ENCODE measurements around the gene SLC39A8.
"Not testable (repeated sequence)": the region's sequence is repeated elsewhere in the genome, so short reads cannot be mapped to it uniquely, and the experiment has no call there.

The SLC39A8 gene

DNA sequence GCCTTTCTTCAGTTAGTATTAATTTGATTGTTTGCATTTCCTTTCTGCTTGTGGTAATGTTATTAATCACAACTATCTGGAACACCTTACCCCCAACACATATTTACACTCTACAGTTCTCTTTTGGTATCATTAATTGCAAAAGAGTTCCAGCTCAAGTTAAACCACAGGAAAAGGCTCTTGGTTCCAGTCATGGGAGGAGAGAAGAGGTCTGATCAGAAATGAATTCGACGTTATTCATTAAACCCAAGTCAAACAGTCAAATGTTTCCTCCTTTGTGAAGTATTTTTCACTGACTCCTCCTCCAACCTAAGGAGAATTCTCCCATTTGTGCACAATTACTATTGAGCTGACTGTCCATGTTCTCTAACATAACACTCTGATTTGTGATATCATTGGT is 91.4 kb downstream of the SLC39A8 start:
- no peak for TF ChIP-seq POLR2A (IDR thresholded peaks at IDR 0.05; ENCODE audit: low read depth, low read length)
- no peak for TF ChIP-seq POLR2AphosphoS5 (IDR thresholded peaks at IDR 0.05; ENCODE audit: low read depth, low read length)
- TF ChIP-seq TAF1 (IDR thresholded peaks at IDR 0.05; ENCODE audit: borderline replicate concordance, low read depth, low read length), result no peak
- DNase-seq (ENCODE audit: insufficient read length) (no peak), FAIRE-seq (no peak)

DNA sequence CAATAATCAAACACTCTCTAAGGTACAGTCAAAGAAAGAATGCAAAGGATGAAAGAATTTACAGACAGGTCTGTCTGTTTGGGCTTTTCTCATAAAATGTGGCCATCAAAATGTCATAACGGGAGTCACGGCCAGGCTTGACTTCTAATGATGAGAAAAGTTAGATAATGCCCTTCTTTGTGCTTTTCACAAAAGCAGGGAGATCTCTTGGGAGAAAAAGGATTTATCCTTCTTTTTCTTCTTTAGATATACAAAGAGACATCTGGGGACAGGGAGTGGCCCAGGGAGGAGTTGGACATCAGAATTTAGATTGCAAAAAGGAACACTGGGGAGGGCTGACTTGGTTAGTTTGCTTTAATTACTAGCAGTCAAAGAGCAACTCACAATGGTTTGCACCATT is 93.1 kb downstream of the SLC39A8 start:
- DNase-seq (ENCODE audit: insufficient read length) (no peak), FAIRE-seq (no peak)
- no peak for TF ChIP-seq TAF1 (IDR thresholded peaks at IDR 0.05; ENCODE audit: borderline replicate concordance, low read depth, low read length)
- no peak for TF ChIP-seq POLR2A (IDR thresholded peaks at IDR 0.05; ENCODE audit: low read depth, low read length)
- TF ChIP-seq POLR2AphosphoS5 (IDR thresholded peaks at IDR 0.05; ENCODE audit: low read depth, low read length), result no peak

- DNase-seq (ENCODE audit: insufficient read length) (no peak), FAIRE-seq (no peak)
- TF ChIP-seq POLR2AphosphoS5 (IDR thresholded peaks at IDR 0.05; ENCODE audit: low read depth, low read length) (no peak), POLR2A (IDR thresholded peaks at IDR 0.05; ENCODE audit: low read depth, low read length) (no peak), TAF1 (IDR thresholded peaks at IDR 0.05; ENCODE audit: borderline replicate concordance, low read depth, low read length) (no peak)
These were observed 94.9 kb downstream of the SLC39A8 start for GRCh38 chr4:102250341-102250740.

GRCh38 chr4:102247041-102247440 is 98.2 kb downstream of the SLC39A8 start:
- TF ChIP-seq POLR2A (IDR thresholded peaks at IDR 0.05; ENCODE audit: low read depth, low read length), result no peak
- TF ChIP-seq POLR2AphosphoS5 (IDR thresholded peaks at IDR 0.05; ENCODE audit: low read depth, low read length), result no peak
- no peak for TF ChIP-seq TAF1 (IDR thresholded peaks at IDR 0.05; ENCODE audit: borderline replicate concordance, low read depth, low read length)
- DNase-seq (ENCODE audit: insufficient read length), result no peak
- no peak for FAIRE-seq

GRCh38 chr4:102246416-102246815 is 98.9 kb downstream of the SLC39A8 start:
- DNase-seq (ENCODE audit: insufficient read length) (no peak), FAIRE-seq (no peak)
- TF ChIP-seq TAF1 (IDR thresholded peaks at IDR 0.05; ENCODE audit: borderline replicate concordance, low read depth, low read length), result no peak
- no peak for TF ChIP-seq POLR2A (IDR thresholded peaks at IDR 0.05; ENCODE audit: low read depth, low read length)
- TF ChIP-seq POLR2AphosphoS5 (IDR thresholded peaks at IDR 0.05; ENCODE audit: low read depth, low read length), result no peak

DNA sequence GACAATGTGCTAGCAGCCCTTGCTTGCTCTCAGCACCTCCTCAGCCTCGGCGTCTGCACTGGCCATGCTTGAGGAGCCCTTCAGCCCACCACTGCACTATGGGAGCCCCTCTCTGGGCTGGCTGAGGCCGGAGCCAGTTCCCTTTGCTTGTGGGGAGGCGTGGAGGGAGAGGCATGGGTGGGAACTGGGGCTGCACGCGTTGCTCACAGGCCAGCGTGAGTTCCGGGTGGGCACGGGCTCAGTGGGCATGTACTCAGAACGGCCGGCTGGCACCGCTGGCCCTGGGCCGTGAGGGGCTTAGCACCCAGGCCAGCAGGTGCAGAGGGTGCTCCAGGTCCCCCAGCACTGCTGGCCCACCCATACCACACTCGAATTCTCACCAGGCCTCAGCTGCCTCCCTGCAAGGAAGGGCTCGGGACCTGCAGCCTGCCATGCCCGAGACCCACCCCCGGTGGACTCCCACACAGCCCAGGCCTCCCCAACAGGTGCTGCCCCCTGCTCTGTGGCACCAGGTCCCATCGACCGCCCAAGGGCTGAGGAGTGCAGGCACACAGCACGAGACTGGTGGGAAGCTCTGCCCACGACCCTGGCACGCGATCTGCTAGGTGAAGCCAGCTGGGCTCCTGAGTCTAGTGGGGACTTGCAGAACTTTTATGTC is 100.3 kb downstream of the SLC39A8 start:
- DNase-seq (ENCODE audit: insufficient read length) (no peak), FAIRE-seq (no peak)
- TF ChIP-seq POLR2A (IDR thresholded peaks at IDR 0.05; ENCODE audit: low read depth, low read length) (no peak), POLR2AphosphoS5 (IDR thresholded peaks at IDR 0.05; ENCODE audit: low read depth, low read length) (no peak), TAF1 (IDR thresholded peaks at IDR 0.05; ENCODE audit: borderline replicate concordance, low read depth, low read length) (no peak)

DNA sequence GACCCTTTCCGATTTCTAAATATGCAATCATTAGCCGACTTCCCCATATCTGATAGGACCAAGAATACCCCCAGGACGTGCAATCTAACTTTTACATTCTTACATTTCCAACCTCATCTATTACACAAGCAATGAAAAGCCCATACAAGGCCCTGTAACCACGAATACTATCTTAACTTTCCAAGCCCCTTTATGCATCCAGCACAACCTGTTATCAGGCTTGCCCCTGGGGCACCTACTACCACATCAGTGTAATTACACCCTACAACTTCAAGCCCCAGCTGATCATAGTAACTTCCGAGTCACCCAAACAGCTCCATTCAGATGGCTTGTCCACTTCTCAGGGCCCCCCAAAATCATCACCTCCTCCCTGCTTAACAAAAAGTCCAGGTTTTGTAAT is 102.0 kb downstream of the SLC39A8 start:
- not testable (repeated sequence) for DNase-seq (ENCODE audit: insufficient read length); FAIRE-seq

DNA sequence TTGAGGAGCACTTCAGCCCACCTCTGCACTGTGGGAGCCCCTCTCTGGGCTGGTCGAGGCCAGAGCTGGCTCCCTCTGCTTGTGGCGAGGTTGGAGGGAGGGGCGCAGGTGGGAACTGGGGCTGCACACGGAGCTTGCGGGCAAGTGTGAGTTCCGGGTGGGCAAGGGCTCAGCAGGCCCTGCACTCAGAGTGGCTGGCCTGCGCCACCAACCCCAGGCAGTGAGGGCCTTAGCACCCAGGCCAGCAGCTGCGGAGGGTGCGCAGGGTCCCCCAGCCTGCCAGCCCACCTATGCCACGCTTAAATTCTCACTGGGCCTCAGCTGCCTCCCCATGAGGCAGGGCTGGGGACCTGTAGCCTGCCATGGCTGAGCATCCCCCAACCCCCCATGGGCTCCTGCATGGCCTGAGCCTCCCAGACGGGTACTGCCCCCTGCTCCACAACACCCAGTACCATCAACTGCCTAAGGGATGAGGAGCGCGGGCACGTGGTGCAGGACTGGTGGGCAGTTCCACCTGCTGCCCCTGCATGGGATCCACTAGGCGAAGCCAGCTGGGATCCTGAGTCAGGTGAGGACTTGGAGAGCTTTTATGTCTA is 110.9 kb downstream of the SLC39A8 start:
- DNase-seq (ENCODE audit: insufficient read length), result no peak
- no peak for FAIRE-seq
- no peak for TF ChIP-seq POLR2A (IDR thresholded peaks at IDR 0.05; ENCODE audit: low read depth, low read length)
- no peak for TF ChIP-seq POLR2AphosphoS5 (IDR thresholded peaks at IDR 0.05; ENCODE audit: low read depth, low read length)
- TF ChIP-seq TAF1 (IDR thresholded peaks at IDR 0.05; ENCODE audit: borderline replicate concordance, low read depth, low read length), result no peak

DNA sequence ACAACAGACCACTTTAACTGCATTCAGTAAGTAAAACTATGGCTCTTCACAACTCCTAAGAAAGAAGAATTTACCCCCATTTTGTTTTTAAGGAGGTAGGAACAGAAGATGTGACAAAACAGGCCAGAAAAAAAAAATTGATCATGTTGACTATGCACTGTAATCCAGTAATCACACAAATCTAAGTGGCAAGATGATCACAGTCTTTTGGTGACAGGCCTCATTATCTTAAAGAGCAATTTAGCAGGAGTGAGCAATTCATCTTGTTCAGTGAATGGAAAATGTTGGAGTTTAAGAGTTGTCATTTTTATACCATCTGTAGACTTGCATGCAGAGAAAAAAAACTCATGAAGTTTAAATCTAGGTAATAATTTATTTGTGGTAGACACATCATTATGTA is 115.1 kb downstream of the SLC39A8 start:
- TF ChIP-seq POLR2AphosphoS5 (IDR thresholded peaks at IDR 0.05; ENCODE audit: low read depth, low read length) (no peak), TAF1 (IDR thresholded peaks at IDR 0.05; ENCODE audit: borderline replicate concordance, low read depth, low read length) (no peak), POLR2A (IDR thresholded peaks at IDR 0.05; ENCODE audit: low read depth, low read length) (no peak)
- DNase-seq (ENCODE audit: insufficient read length), result no peak

GRCh38 chr4:102227388-102227787 is 117.9 kb downstream of the SLC39A8 start:
- no peak for DNase-seq (ENCODE audit: insufficient read length)
- no peak for FAIRE-seq
- TF ChIP-seq POLR2A (IDR thresholded peaks at IDR 0.05; ENCODE audit: low read depth, low read length), result no peak
- no peak for TF ChIP-seq TAF1 (IDR thresholded peaks at IDR 0.05; ENCODE audit: borderline replicate concordance, low read depth, low read length)
- TF ChIP-seq POLR2AphosphoS5 (IDR thresholded peaks at IDR 0.05; ENCODE audit: low read depth, low read length), result no peak

More for the DNA sequence above, 115.1 kb downstream of the SLC39A8 start:
- no peak for FAIRE-seq

DNA sequence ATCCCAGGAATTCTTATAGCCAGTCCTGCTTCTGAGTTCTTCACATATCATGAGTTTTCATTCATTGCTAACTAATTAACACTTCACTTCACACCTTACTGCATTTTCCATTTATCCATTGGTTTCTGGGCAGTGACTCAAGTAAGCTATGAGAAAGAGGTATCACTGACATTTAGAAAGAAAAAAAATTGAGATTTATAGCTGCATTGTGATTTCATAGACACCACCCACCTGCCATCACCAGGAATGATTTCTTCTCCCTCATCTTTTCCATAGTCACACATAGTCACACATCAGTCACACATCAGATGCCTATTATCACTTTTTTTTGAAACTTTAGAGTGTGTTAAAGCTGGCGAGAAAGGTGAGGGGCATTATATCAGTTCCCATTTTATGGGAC is 121.8 kb downstream of the SLC39A8 start:
- DNase-seq (ENCODE audit: insufficient read length) (no peak), FAIRE-seq (no peak)
- TF ChIP-seq POLR2AphosphoS5 (IDR thresholded peaks at IDR 0.05; ENCODE audit: low read depth, low read length), result no peak
- no peak for TF ChIP-seq TAF1 (IDR thresholded peaks at IDR 0.05; ENCODE audit: borderline replicate concordance, low read depth, low read length)
- no peak for TF ChIP-seq POLR2A (IDR thresholded peaks at IDR 0.05; ENCODE audit: low read depth, low read length)

GRCh38 chr4:102222838-102223409 is 122.4 kb downstream of the SLC39A8 start:
- TF ChIP-seq POLR2A (IDR thresholded peaks at IDR 0.05; ENCODE audit: low read depth, low read length) (no peak), POLR2AphosphoS5 (IDR thresholded peaks at IDR 0.05; ENCODE audit: low read depth, low read length) (no peak), TAF1 (IDR thresholded peaks at IDR 0.05; ENCODE audit: borderline replicate concordance, low read depth, low read length) (no peak)
- no peak for FAIRE-seq

More at GRCh38 chr4:102222838-102223409, 122.4 kb downstream of the SLC39A8 start:
- no peak for DNase-seq (ENCODE audit: insufficient read length)
